OCI-LY3 (cell line): ENCODE measurements around the gene LTBP1.
A peak's percentile ranks its signal among the peaks of the same experiment; 100 is the strongest.
"Not testable (repeated sequence)": the region's sequence is repeated elsewhere in the genome, so short reads cannot be mapped to it uniquely, and the experiment has no call there.

ENCODE experiments used
- H2AFZ ChIP-seq: fragments of 200-600, 300-600 bp; shearing (Covaris generic); 2 replicates; pipeline ENCODE4 v1.6.0; 2014; ENCODE audit warnings: antibody characterized with exemption, low read depth, low read length
- H3K27ac ChIP-seq: fragments of 200-600, 300-600 bp; sonication (generic); 2 replicates; pipeline ENCODE4 v1.5.1; 2014; ENCODE audit warnings: mild to moderate bottlenecking, low read length, moderate library complexity, mixed read lengths
- H3K27me3 ChIP-seq: fragments of 200-600, 300-600 bp; sonication (generic); 2 replicates; pipeline ENCODE4 v1.6.1; 2014; ENCODE audit warnings: low read depth, low read length, mixed read lengths
- H3K36me3 ChIP-seq: fragments of 200-600, 300-600 bp; sonication (generic); replicated peaks from 2 replicates; pipeline ENCODE3; 2014; ENCODE audit warnings: low read depth, low read length, mixed read lengths
- H3K4me1 ChIP-seq: fragments of 300-600, 200-600 bp; sonication (generic); 2 replicates; pipeline ENCODE4 v1.6.1; 2014; ENCODE audit warnings: low read length, mixed read lengths
- H3K4me2 ChIP-seq: fragments of 200-600, 300-600 bp; sonication (generic); 2 replicates; pipeline ENCODE4 v1.6.1; 2014; ENCODE audit warnings: low read length, mixed read lengths
- H3K4me3 ChIP-seq: fragments of 300-600, 200-600 bp; sonication (generic); 2 replicates; pipeline ENCODE4 v1.5.1; 2014; ENCODE audit warnings: antibody characterized with exemption, mild to moderate bottlenecking, low read length, moderate library complexity
- H3K79me2 ChIP-seq: fragments of 300-600, 200-600 bp; shearing (Covaris generic); 2 replicates; pipeline ENCODE4 v1.6.1; 2014; ENCODE audit warnings: mild to moderate bottlenecking, low read length, mixed read lengths
- H3K9ac ChIP-seq: fragments of 300-600, 200-600 bp; shearing (Covaris generic); 2 replicates; pipeline ENCODE4 v1.6.0; 2014; ENCODE audit warnings: mild to moderate bottlenecking, low read length, moderate library complexity
- H3K9me3 ChIP-seq: fragments of 200-600, 300-600 bp; shearing (Covaris generic); 2 replicates; pipeline ENCODE4 v1.6.1; 2014; ENCODE audit warnings: low read length, mixed read lengths; ENCODE audit not compliant: insufficient read depth
- H4K20me1 ChIP-seq: fragments of 200-600, 300-600 bp; sonication (generic); 2 replicates; pipeline ENCODE4 v1.6.1; 2016; ENCODE audit warnings: low read length, mixed read lengths; ENCODE audit not compliant: insufficient read depth
- CTCF ChIP-seq: fragments of 200-600, 300-600 bp; sonication (generic); IDR thresholded peaks from 2 replicates; pipeline ENCODE4 v1.5.1; 2014; ENCODE audit warnings: antibody characterized with exemption, low read length, low read depth
- EZH2phosphoT487 ChIP-seq: fragments of 200-600 bp; shearing (Covaris generic); IDR thresholded peaks from 2 replicates; pipeline ENCODE4 v1.6.1; 2018; ENCODE audit warnings: antibody characterized with exemption, mixed run types, low read depth

The LTBP1 gene

GRCh38 chr2:32905270-32905669 lies 41.5 kb upstream of the LTBP1 start:
- Histone ChIP-seq H3K27me3 (no peaks in the 10 kb centered on the region), H3K4me2 (no peak overlapping the region), H3K79me2 (no peaks in the 10 kb centered on the region), H3K4me3 (no peak overlapping the region), H3K36me3 (no peaks in the 10 kb centered on the region), H2AFZ (peak overlapping the region; percentile 69), H3K27ac (no peak overlapping the region), H3K9ac (no peak overlapping the region), H3K4me1 (peaks cover 11% of the 10 kb centered on the region), H3K9me3 (peaks cover 1% of the 10 kb centered on the region; the same call in 1 of the 2 replicates), H4K20me1 (no peaks in the 10 kb centered on the region)
- TF ChIP-seq EZH2phosphoT487 (no peak), CTCF (no peak)

- H3K4me1 ChIP-seq, result peaks cover 21% of the 10 kb centered on the region
- H2AFZ ChIP-seq, result peak overlapping the region; percentile 15; the same call in 1 of the 2 replicates
- no peaks in the 10 kb centered on the region for H4K20me1 ChIP-seq
- no peak overlapping the region for H3K27ac ChIP-seq
- peak overlapping the region; percentile 71 for H3K4me2 ChIP-seq
- peaks cover 10% of the 10 kb centered on the region; the same call in 1 of the 2 replicates for H3K9me3 ChIP-seq
- H3K27me3 ChIP-seq, result no peaks in the 10 kb centered on the region
- H3K79me2 ChIP-seq, result no peaks in the 10 kb centered on the region
- no peak overlapping the region for H3K9ac ChIP-seq
- TF ChIP-seq CTCF (no peak), EZH2phosphoT487 (no peak)
- H3K36me3 ChIP-seq, result no peaks in the 10 kb centered on the region
- H3K4me3 ChIP-seq, result peak overlapping the region; percentile 50
Observed at GRCh38 chr2:32910883-32911598, 35.7 kb upstream of the LTBP1 start.

GRCh38 chr2:32915694-32916093 lies 31.1 kb upstream of the LTBP1 start:
- H2AFZ ChIP-seq, result no peak overlapping the region
- no peak overlapping the region for H3K4me3 ChIP-seq
- no peak overlapping the region for H3K4me2 ChIP-seq
- no peak overlapping the region for H3K9ac ChIP-seq
- no peaks in the 10 kb centered on the region for H3K79me2 ChIP-seq
- H4K20me1 ChIP-seq, result no peaks in the 10 kb centered on the region
- peaks cover 7% of the 10 kb centered on the region for H3K27me3 ChIP-seq
- H3K9me3 ChIP-seq, result peaks cover 5% of the 10 kb centered on the region; the same call in 1 of the 2 replicates
- H3K27ac ChIP-seq, result no peak overlapping the region
- peaks cover 10% of the 10 kb centered on the region for H3K4me1 ChIP-seq
- no peak for TF ChIP-seq CTCF
- no peak for TF ChIP-seq EZH2phosphoT487
- no peaks in the 10 kb centered on the region for H3K36me3 ChIP-seq

GRCh38 chr2:32918774-32919173 lies 28.0 kb upstream of the LTBP1 start:
- no peak overlapping the region for H3K4me3 ChIP-seq
- no peaks in the 10 kb centered on the region for H3K36me3 ChIP-seq
- no peak overlapping the region for H3K27ac ChIP-seq
- peaks cover 7% of the 10 kb centered on the region for H3K27me3 ChIP-seq
- no peak overlapping the region; the same call in 1 of the 2 replicates for H2AFZ ChIP-seq
- H3K9me3 ChIP-seq, result no peaks in the 10 kb centered on the region
- H3K4me1 ChIP-seq, result no peaks in the 10 kb centered on the region
- no peak overlapping the region for H3K9ac ChIP-seq
- no peak for TF ChIP-seq CTCF
- no peak for TF ChIP-seq EZH2phosphoT487
- H3K4me2 ChIP-seq, result peak overlapping the region; percentile 35
- H4K20me1 ChIP-seq, result no peaks in the 10 kb centered on the region
- H3K79me2 ChIP-seq, result no peaks in the 10 kb centered on the region

- H3K27ac ChIP-seq, H4K20me1 ChIP-seq, H3K4me2 ChIP-seq, H3K9me3 ChIP-seq, H3K27me3 ChIP-seq, H3K9ac ChIP-seq, H3K4me1 ChIP-seq, H3K4me3 ChIP-seq, H2AFZ ChIP-seq, H3K79me2 ChIP-seq, H3K36me3 ChIP-seq: not testable (repeated sequence)
Observed at GRCh38 chr2:32919901-32920300, 26.9 kb upstream of the LTBP1 start.

- not testable (repeated sequence) for H3K9ac ChIP-seq, H3K36me3 ChIP-seq, H3K79me2 ChIP-seq, H2AFZ ChIP-seq, H3K27me3 ChIP-seq, H3K27ac ChIP-seq, H4K20me1 ChIP-seq, H3K4me3 ChIP-seq, H3K4me1 ChIP-seq, H3K9me3 ChIP-seq, H3K4me2 ChIP-seq
Observed at GRCh38 chr2:32921486-32921885, 25.3 kb upstream of the LTBP1 start.
